Esophagus (tissue), 2 donors: ENCODE data around the gene HNRNPH3. TPM values are rescaled to one million over a fixed set of nuclear protein-coding genes. Genes with fewer than 3 reads are reported as not detected.
A peak's percentile ranks its signal among the peaks of the same experiment; 100 is the strongest.

Experiments
- H3K27ac ChIP-seq, 2 donors: one replicate each; pipeline ENCODE4 v1.5.1; 2013; ENCODE audit warnings: low read depth in 2 of 2, mild to moderate bottlenecking in 2 of 2, inconsistent platforms in 1 of 2, low read length in 1 of 2, moderate library complexity in 1 of 2
- H3K27me3 ChIP-seq, 2 donors: one replicate each; pipeline ENCODE4 v1.6.1; 2013; ENCODE audit warnings: low read length in 2 of 2, control low read depth in 1 of 2, mild to moderate bottlenecking in 1 of 2; ENCODE audit not compliant: insufficient read depth in 2 of 2, control insufficient read depth in 1 of 2
- H3K36me3 ChIP-seq, 2 donors: one replicate each; pipeline ENCODE4 v1.6.1; 2013; ENCODE audit warnings: low read length in 1 of 2; ENCODE audit not compliant: control insufficient read depth in 2 of 2, insufficient read depth in 2 of 2
- H3K4me1 ChIP-seq, 2 donors: one replicate each; pipeline ENCODE4 v1.6.1; 2013; ENCODE audit warnings: low read length in 1 of 2; ENCODE audit not compliant: control insufficient read depth in 2 of 2, insufficient read depth in 2 of 2
- H3K4me3 ChIP-seq, 2 donors: one replicate each; pipeline ENCODE4 v1.5.1; 2013; ENCODE audit warnings: low read length in 2 of 2, mild to moderate bottlenecking in 2 of 2, low read depth in 1 of 2, moderate library complexity in 1 of 2
- H3K9me3 ChIP-seq, 2 donors: one replicate each; pipeline ENCODE4 v1.6.1; 2013; ENCODE audit warnings: mild to moderate bottlenecking in 2 of 2, low read depth in 1 of 2, low read length in 1 of 2, moderate library complexity in 1 of 2; ENCODE audit not compliant: control insufficient read depth in 2 of 2, insufficient read depth in 1 of 2
- WGBS, 2 donors: extraction: QIAGEN DNeasy Blood & Tissue Kit; methylation state at CpG; one replicate each; pipeline ENCODE4 v1.1.7; 2013; 5-methylcytosine and 5-hydroxymethylcytosine counted together
- polyA plus RNA-seq, 2 donors: library from polyadenylated mRNA; stranded (reverse); fragments of 200-250 nt; gene quantifications; one replicate each; pipeline ENCODE4 v1.2.3, GENCODE V29; 2013
- donor health status: healthy with polysubstance abuse.
- donor health status: Bipolar disorder and iron deficiency.

The HNRNPH3 gene
- polyA plus RNA-seq, result 10 to 100 TPM; 83.3 to 87.4 TPM

- WGBS, 2 donors, result 0% methylated on average over 73 of the region's 73 CpGs
- peak within 1 kb of the TSS; percentile 86 to 87 for H3K4me3 ChIP-seq
- peaks cover 0 to 3% of the 10 kb centered on the region in 2 donors for H3K4me1 ChIP-seq
- H3K9me3 ChIP-seq, result no peaks in the 10 kb centered on the region
- H3K27me3 ChIP-seq, result no peaks in the 10 kb centered on the region
- H3K27ac ChIP-seq, result peak within 1 kb of the TSS; percentile 97 to 99
- no peaks in the 10 kb centered on the region for H3K36me3 ChIP-seq
Observed at GRCh38 chr10:68331455-68332258, at the start of gene HNRNPH3. Gene HNRNPH3 (plus strand): TSS chr10:68332064. CDS start chr10:68337222, 5,158 bp downstream.

- no peaks in the 10 kb centered on the region for H3K27me3 ChIP-seq
- no peak overlapping the region for H3K4me3 ChIP-seq
- no peaks in the 10 kb centered on the region for H3K4me1 ChIP-seq
- H3K27ac ChIP-seq, result no peak overlapping the region
- H3K9me3 ChIP-seq, result no peaks in the 10 kb centered on the region
- WGBS, 2 donors, result 65 to 71% methylated on average over 9 of the region's 9 CpGs
- H3K36me3 ChIP-seq, result no peaks in the 10 kb centered on the region
Observed at GRCh38 chr10:68284062-68285001, 47.5 kb upstream of the HNRNPH3 start.

GRCh38 chr10:68288717-68289116, 43.1 kb upstream of the HNRNPH3 start:
- no peaks in the 10 kb centered on the region for H3K36me3 ChIP-seq
- 96 to 98% methylated on average over 4 of the region's 4 CpGs for WGBS, 2 donors
- H3K9me3 ChIP-seq, result no peaks in the 10 kb centered on the region
- H3K27ac ChIP-seq, result no peak overlapping the region
- H3K4me1 ChIP-seq, result no peaks in the 10 kb centered on the region
- H3K27me3 ChIP-seq, result no peaks in the 10 kb centered on the region
- no peak overlapping the region for H3K4me3 ChIP-seq

- Histone ChIP-seq H3K9me3 (no peaks in the 10 kb centered on the region), H3K4me3 (no peak overlapping the region), H3K36me3 (no peaks in the 10 kb centered on the region), H3K27ac (no peak overlapping the region), H3K27me3 (no peaks in the 10 kb centered on the region), H3K4me1 (no peaks in the 10 kb centered on the region)
Observed at GRCh38 chr10:68290736-68291135, 41.1 kb upstream of the HNRNPH3 start.

- WGBS, 2 donors, result 74 to 75% methylated on average over 9 of the region's 9 CpGs
- no peak overlapping the region for H3K27ac ChIP-seq
- no peaks in the 10 kb centered on the region for H3K27me3 ChIP-seq
- H3K4me3 ChIP-seq, result no peak overlapping the region
- no peaks in the 10 kb centered on the region for H3K9me3 ChIP-seq
- H3K4me1 ChIP-seq, result no peaks in the 10 kb centered on the region
- no peaks in the 10 kb centered on the region for H3K36me3 ChIP-seq
Observed at GRCh38 chr10:68296843-68297663, 34.8 kb upstream of the HNRNPH3 start.

GRCh38 chr10:68301301-68301700, 30.6 kb upstream of the HNRNPH3 start:
- H3K4me3 ChIP-seq, result no peak overlapping the region
- H3K4me1 ChIP-seq, result no peaks in the 10 kb centered on the region
- no peaks in the 10 kb centered on the region for H3K9me3 ChIP-seq
- no peak overlapping the region for H3K27ac ChIP-seq
- WGBS, 2 donors, result 78 to 83% methylated on average over 3 of the region's 3 CpGs
- H3K27me3 ChIP-seq, result no peaks in the 10 kb centered on the region
- H3K36me3 ChIP-seq, result no peaks in the 10 kb centered on the region

GRCh38 chr10:68301790-68302502, 29.9 kb upstream of the HNRNPH3 start:
- H3K27ac ChIP-seq, result no peak overlapping the region
- H3K27me3 ChIP-seq, result no peaks in the 10 kb centered on the region
- H3K4me3 ChIP-seq, result no peak overlapping the region
- H3K36me3 ChIP-seq, result no peaks in the 10 kb centered on the region
- 41 to 45% methylated on average over 6 of the region's 6 CpGs for WGBS, 2 donors
- H3K9me3 ChIP-seq, result no peaks in the 10 kb centered on the region
- no peaks in the 10 kb centered on the region for H3K4me1 ChIP-seq

- no peak overlapping the region for H3K27ac ChIP-seq
- no peaks in the 10 kb centered on the region for H3K36me3 ChIP-seq
- H3K4me1 ChIP-seq, result no peaks in the 10 kb centered on the region
- H3K27me3 ChIP-seq, result no peaks in the 10 kb centered on the region
- no peak overlapping the region for H3K4me3 ChIP-seq
- WGBS, 2 donors, result 59 to 69% methylated on average over 2 of the region's 2 CpGs
- H3K9me3 ChIP-seq, result no peaks in the 10 kb centered on the region
Observed at GRCh38 chr10:68302503-68302823, 29.4 kb upstream of the HNRNPH3 start.

GRCh38 chr10:68302871-68303270, 29.0 kb upstream of the HNRNPH3 start:
- no peak overlapping the region for H3K4me3 ChIP-seq
- no peaks in the 10 kb centered on the region for H3K4me1 ChIP-seq
- H3K27ac ChIP-seq, result no peak overlapping the region
- WGBS, 2 donors, result 64 to 81% methylated on average over 5 of the region's 5 CpGs
- no peaks in the 10 kb centered on the region for H3K9me3 ChIP-seq
- no peaks in the 10 kb centered on the region for H3K36me3 ChIP-seq
- H3K27me3 ChIP-seq, result no peaks in the 10 kb centered on the region
